Measurements from ENCODE around the gene SUSD1. TPM values are rescaled to one million over a fixed set of nuclear protein-coding genes. Genes with fewer than 3 reads are reported as not detected.

SUSD1 gene
- total RNA-seq, 1 donor from 2014 or later, result 33.8 TPM

- no peak for TF ChIP-seq CTCF (IDR thresholded peaks at IDR 0.05; ENCODE audit: insufficient read depth, low read length, poor library complexity, severe bottlenecking)
- Histone ChIP-seq H3K4me3 (ENCODE audit: low read depth, low read length) (no peak overlapping the region), H3K27me3 (ENCODE audit: control insufficient read depth, insufficient read depth, low read length) (no peaks in the 10 kb centered on the region), H3K36me3 (ENCODE audit: control insufficient read depth, insufficient read depth, low read length) (peaks cover 1% of the 10 kb centered on the region)
- DNase-seq (ENCODE audit: low read depth), result peak; percentile 80
Measured at GRCh38 chr9:112059145-112059965, 115.7 kb downstream of the SUSD1 start.

- DNase-seq (ENCODE audit: low read depth), result no peak
- TF ChIP-seq CTCF (IDR thresholded peaks at IDR 0.05; ENCODE audit: insufficient read depth, low read length, poor library complexity, severe bottlenecking), result no peak
- H3K4me3 ChIP-seq (ENCODE audit: low read depth, low read length), result no peak overlapping the region
- H3K36me3 ChIP-seq (ENCODE audit: control insufficient read depth, insufficient read depth, low read length), result peaks cover 1% of the 10 kb centered on the region
- H3K27me3 ChIP-seq (ENCODE audit: control insufficient read depth, insufficient read depth, low read length), result no peaks in the 10 kb centered on the region
Measured at GRCh38 chr9:112056996-112057395, 118.1 kb downstream of the SUSD1 start.

GRCh38 chr9:112054916-112055315 is 120.2 kb downstream of the SUSD1 start:
- Histone ChIP-seq H3K27me3 (ENCODE audit: control insufficient read depth, insufficient read depth, low read length) (no peaks in the 10 kb centered on the region), H3K36me3 (ENCODE audit: control insufficient read depth, insufficient read depth, low read length) (peaks cover 1% of the 10 kb centered on the region), H3K4me3 (ENCODE audit: low read depth, low read length) (no peak overlapping the region)
- DNase-seq (ENCODE audit: low read depth), result no peak
- no peak for TF ChIP-seq CTCF (IDR thresholded peaks at IDR 0.05; ENCODE audit: insufficient read depth, low read length, poor library complexity, severe bottlenecking)

- DNase-seq (ENCODE audit: low read depth), result no peak
- no peaks in the 10 kb centered on the region for H3K36me3 ChIP-seq (ENCODE audit: control insufficient read depth, insufficient read depth, low read length)
- no peak for TF ChIP-seq CTCF (IDR thresholded peaks at IDR 0.05; ENCODE audit: insufficient read depth, low read length, poor library complexity, severe bottlenecking)
Measured at GRCh38 chr9:112051812-112052211, 123.3 kb downstream of the SUSD1 start.

GRCh38 chr9:112050544-112051475 is 124.3 kb downstream of the SUSD1 start:
- Histone ChIP-seq H3K27me3 (ENCODE audit: control insufficient read depth, insufficient read depth, low read length) (no peaks in the 10 kb centered on the region), H3K4me3 (ENCODE audit: low read depth, low read length) (no peak overlapping the region), H3K36me3 (ENCODE audit: control insufficient read depth, insufficient read depth, low read length) (no peaks in the 10 kb centered on the region)
- DNase-seq (ENCODE audit: low read depth), result peak; percentile 94
- TF ChIP-seq CTCF (IDR thresholded peaks at IDR 0.05; ENCODE audit: insufficient read depth, low read length, poor library complexity, severe bottlenecking), result no peak

More at GRCh38 chr9:112051812-112052211, 123.3 kb downstream of the SUSD1 start:
- no peaks in the 10 kb centered on the region for H3K27me3 ChIP-seq (ENCODE audit: control insufficient read depth, insufficient read depth, low read length)
- H3K4me3 ChIP-seq (ENCODE audit: low read depth, low read length), result no peak overlapping the region
